Stimulated activated CD8-positive, alpha-beta memory T cell treated with anti-CD3 and anti-CD28 coated beads, Interleukin-4, amount 100 ng/mL, for 1 hour (primary cell): ENCODE results near the gene UNC5B.

ENCODE experiments used
- DNase-seq, 2 donors: peaks; one replicate each; pipeline ENCODE4 v3.0.0-alpha.2; 2020; ENCODE audit warnings: low read depth in 2 of 2, low spot score in 1 of 2

Gene UNC5B

GRCh38 chr10:71314694-71315225 lies 102.4 kb downstream of the UNC5B start:
- no peak for DNase-seq

DNA sequence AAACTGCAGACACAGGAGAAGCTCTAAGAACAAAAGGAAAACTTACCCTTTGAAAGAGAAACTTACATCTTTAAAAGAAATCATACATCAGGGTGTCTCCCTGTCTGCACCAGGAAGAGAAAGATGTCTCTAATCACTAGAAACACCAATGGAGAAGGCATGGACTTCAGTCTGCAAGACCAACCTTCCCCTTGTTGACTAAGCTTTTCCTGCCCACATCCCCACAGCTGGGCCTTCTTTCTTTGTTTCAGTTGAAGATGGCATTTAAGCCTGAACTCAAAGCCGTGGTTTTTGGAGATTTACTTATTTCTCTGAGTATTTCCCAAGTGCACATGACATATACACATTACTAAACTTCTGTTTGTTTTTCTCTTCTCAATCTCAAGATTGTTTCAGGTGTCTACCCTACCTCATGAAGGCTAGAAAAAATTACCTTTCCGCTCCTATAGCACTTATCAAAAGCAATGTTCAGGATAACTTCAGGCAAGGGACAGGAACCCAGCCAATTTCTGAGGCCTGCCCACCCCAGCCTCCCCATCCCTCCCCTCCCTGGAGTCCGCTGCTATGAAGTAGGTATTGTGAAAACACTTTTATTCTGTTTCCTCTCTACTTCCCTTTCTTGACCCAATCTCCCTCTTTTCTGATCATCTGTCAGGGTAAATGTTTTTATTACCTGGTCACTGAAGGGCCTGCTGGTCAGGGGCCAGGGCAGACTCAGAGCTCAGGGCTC lies 103.9 kb downstream of the UNC5B start:
- DNase-seq = no peak

- no peak for DNase-seq
These were observed 104.4 kb downstream of the UNC5B start for GRCh38 chr10:71316786-71317160.

GRCh38 chr10:71317739-71318138 lies 105.4 kb downstream of the UNC5B start:
- no peak for DNase-seq

DNA sequence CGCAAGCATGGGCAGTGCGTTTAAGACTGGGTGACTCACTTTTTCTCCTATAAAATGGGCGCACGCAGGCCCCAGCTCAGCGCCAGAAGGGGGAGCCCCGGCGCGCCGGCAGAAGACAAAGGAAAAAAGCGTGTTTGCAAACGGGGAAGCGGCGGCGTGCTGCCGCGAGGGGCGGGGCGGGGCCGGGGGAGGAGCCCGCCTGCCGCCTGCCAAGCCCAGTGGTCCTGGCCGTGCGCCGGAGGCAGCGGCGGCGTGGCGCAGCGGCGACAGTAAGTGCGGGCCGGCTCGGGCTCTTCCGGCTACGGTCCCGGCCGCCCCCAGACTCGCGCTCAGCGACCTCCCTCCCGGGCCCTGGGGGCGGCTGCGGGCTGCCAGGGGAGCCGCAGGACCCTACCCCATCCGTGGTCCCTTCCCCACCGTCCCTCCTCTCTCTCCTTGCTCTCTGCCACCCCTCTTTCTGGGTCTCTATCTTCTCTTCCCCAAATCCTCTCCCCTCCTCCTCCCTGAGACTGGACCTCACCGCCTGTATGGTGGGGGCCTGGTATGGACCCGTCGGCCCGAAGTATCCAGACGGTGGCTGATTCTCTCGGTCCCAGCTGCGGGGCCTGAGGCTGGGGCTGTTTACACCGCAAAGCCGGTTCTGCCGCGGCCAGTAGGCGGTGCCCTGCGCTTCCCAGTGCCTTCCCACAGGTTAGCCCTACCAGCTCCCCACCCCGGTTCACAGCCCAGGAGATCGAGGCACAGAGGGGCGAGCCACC lies 106.9 kb downstream of the UNC5B start, which contains the start of gene SLC29A3:
Gene SLC29A3, plus strand, starts transcription at position 218 of the 758 bp plus-strand sequence. Its CDS starts 51 bp downstream, at position 269.
- DNase-seq = peak; percentile 46 to 69

DNA sequence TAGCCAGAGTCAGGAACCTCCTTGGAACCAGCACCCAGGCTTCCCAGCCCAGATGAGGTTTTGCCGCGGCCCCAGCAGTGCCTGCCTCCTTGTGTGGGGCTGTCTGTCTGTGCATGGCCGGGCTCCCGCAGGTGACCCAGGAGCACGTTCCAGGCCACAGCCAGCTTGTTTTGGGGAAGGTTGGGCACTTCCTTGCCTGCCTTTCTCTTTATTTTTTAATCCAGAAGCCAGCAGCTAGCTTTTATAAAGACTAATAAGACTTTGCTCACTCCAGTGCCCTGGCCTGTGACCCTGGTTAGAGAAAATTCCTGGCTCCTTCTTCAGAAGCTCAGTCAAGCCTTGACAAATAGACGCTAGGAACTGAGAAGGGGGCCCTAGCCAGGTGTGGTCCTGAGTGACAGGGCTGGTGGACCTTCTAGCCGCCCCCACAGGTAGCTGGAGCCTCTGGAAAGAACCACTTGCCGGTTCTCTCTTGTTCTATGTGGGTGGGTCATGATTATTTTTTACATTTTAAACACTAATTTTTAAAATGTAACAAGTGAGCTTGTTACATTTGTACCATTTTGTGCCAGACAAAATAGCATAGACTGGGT lies 107.5 kb downstream of the UNC5B start:
- DNase-seq = no peak

GRCh38 chr10:71320592-71320991 lies 108.2 kb downstream of the UNC5B start:
- no peak for DNase-seq

DNA sequence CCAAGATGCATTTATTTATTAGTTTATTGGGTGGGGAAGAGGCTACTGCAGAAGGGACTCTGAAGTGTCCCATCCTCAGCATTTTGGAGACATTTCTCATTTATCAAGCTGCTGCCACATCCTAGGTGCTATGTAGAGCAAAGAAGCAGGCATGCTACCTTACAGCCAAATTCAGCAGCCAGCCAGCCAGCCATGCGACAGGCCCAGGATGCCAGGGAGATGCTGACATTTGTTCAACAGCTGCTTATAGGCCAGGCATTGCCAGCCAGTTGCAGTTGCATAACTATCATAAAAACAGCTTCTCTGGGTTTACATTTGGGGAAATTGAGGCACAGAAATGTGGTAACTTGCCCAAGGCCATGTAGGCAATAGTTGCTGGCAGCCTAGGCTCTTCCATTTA lies 109.0 kb downstream of the UNC5B start:
- DNase-seq = no peak

GRCh38 chr10:71323407-71323806 lies 111.0 kb downstream of the UNC5B start:
- DNase-seq = no peak

DNA sequence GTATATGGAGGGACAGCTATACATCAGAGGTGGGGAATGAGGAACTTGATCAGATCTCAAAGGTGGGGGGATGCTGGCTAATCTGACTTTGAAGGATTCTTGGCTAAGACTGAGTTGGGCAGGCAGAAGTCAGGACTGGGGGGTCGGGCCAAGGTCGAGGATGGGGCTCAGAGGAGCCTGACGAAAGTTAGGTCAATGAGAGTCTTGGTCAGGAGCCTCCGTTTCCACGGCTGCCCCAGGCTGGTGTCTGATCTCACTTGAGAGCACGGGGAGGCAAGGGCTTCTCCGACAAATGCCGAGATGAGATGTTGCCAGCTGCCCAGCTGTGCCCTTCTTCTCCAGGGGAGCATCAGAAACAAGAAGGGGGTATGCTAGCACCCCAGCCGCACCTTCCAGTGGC lies 112.4 kb downstream of the UNC5B start:
- DNase-seq = no peak

DNA sequence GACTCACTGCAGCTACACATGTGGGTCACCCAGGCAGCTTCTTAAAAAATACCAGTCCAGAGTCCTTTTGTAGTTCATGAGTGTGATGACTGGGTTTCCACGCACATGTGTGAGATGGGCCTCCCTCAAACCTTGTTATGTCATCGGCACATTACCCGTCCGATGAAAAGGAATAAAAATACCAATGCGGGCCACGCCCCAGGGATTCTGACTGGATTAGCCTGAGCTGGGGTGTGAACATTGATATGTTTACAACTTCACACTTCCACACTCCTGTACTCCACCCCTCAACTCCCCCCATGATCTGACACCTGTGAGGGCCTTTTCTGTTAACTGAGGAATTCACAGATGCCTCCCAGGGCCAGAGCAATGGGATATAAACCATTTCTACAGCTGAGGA lies 112.9 kb downstream of the UNC5B start:
- no peak for DNase-seq

DNA sequence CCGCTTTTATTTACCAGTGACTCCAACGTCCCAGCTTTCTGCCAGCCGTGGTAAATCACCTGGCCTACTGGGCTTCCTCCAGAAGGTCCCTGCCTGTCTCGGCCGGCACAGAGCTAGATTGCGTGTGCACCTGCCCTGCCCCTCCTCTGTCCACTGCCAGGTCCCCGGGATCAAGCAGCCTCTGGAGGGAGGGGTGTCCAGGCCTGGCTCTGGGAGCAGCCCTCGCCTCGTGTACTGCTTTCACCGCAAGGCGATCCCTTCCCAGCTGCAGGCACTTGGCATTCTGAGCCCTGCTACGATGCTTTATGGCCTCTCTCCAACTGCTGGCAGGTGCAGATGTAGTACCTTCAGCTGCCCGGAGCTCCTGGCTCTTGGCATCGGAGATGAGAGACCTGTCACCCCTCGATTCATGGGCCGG lies 114.1 kb downstream of the UNC5B start:
- DNase-seq = no peak

GRCh38 chr10:71330789-71331404 lies 118.5 kb downstream of the UNC5B start:
- DNase-seq = no peak

DNA sequence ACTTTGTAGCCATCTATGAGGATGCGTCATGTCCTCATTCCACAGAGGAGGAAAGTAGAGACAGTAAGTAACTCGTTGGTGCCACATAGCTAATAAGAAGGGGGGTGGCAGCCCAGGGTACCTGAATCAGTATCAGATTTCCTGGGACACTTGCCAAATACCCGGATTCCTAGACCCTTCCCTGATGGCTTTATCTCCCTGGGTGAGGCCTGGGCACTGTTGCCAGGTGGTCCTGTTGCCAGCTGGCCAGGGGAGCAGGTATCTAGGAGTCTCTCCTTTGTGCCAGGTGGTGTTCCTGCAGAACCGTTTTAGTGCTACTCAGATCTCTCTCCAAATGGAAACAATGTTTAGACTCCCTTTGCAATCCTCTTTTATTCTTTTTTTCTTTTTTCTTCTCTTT lies 119.4 kb downstream of the UNC5B start:
- no peak for DNase-seq

- DNase-seq = no peak
These were observed 120.1 kb downstream of the UNC5B start for GRCh38 chr10:71332466-71332865.

- no peak for DNase-seq
These were observed 120.9 kb downstream of the UNC5B start for GRCh38 chr10:71333129-71333887.

DNA sequence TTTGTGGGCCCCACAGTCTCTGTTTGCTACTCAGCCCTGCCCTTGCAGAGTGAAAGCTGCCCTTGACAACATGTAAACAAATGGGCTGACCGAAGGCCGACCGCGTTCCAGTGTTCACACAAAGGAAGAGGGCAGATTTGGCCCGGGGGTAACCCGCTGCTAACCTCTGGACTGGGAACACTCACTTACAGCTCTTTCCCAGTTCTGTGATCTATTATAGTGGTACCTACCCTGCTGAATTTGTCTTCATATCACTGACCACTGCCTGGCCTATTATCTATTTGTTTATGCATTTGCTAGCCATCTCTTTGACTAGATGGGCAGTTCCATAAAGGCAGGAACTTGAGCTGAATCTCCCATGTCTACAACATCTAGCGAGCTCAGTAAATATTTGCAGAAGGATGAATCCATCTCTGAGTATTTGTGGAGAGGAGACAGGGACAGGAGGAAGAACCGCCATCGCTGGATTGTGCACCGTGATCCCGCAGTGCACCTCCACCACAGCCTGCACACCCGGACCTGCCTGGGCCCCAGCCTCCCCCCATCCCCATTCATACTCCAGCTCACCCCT lies 121.9 kb downstream of the UNC5B start:
- no peak for DNase-seq

GRCh38 chr10:71335173-71335708 lies 122.9 kb downstream of the UNC5B start:
- no peak for DNase-seq

GRCh38 chr10:71336632-71337031 lies 124.3 kb downstream of the UNC5B start:
- DNase-seq = no peak

DNA sequence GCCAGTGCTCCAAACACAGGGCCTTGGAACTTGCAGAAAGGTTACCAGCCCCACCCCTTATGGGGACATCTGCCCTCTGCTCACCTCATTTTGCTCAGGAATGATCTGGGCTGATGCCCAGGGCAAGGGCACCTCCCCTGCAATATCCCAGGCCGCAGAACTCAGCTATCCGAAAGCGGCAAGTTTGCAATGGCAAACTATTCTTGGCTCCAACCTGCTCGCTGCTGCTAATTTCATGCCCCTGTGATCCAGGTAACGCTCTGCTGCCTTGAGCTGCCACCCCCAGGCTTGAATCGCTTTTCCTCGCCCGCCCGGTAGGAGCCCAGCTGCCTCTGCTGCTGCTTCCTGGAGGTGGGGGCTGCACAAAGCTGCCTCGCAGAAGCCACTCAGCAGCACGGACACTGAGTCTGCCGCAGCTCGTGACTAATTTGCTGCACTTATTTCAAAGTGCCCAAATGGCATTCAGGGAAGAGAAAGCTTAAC lies 124.9 kb downstream of the UNC5B start:
- DNase-seq = no peak
